ENCODE data around the gene PPEF2. TPM values are rescaled to one million over a fixed set of nuclear protein-coding genes. Genes with fewer than 3 reads are reported as not detected.
"Not testable (repeated sequence)": the region's sequence is repeated elsewhere in the genome, so short reads cannot be mapped to it uniquely, and the experiment has no call there.

Gene PPEF2, protein sequence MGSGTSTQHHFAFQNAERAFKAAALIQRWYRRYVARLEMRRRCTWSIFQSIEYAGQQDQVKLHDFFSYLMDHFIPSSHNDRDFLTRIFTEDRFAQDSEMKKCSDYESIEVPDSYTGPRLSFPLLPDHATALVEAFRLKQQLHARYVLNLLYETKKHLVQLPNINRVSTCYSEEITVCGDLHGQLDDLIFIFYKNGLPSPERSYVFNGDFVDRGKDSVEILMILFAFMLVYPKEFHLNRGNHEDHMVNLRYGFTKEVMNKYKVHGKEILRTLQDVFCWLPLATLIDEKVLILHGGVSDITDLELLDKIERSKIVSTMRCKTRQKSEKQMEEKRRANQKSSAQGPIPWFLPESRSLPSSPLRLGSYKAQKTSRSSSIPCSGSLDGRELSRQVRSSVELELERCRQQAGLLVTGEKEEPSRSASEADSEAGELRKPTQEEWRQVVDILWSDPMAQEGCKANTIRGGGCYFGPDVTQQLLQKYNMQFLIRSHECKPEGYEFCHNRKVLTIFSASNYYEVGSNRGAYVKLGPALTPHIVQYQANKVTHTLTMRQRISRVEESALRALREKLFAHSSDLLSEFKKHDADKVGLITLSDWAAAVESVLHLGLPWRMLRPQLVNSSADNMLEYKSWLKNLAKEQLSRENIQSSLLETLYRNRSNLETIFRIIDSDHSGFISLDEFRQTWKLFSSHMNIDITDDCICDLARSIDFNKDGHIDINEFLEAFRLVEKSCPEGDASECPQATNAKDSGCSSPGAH
- not detected for total RNA-seq
- long read RNA-seq: 0 reads

DNA sequence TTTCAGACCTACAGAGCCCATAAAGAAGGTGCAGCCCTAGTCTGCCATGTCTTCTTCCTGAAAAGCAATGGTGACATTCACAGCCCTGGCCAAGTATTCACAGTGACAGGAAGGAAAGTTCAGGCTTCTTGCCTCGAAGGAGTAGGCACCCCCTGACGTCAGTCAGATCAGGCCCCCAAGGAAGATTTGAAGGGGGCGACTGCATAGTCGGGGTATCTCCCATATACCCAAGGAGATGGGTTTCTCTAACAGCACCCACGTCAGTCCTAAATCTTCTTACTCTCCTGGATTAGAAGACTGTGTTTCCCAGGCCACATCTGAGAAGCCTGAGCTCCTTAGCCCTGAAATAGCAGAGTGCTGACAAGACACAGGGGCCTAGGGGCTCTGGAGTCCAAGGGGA lies at the start of gene PPEF2:
Gene PPEF2 (minus strand): TSS at position 101 of the 400 bp plus-strand sequence. CDS start 6,127 bp downstream, outside the sequence.
- intact Hi-C loops (cut with DNase I): no loop called here
- DNase-seq: no peak
- ATAC-seq (ENCODE audit: poor library complexity): no peak

GRCh38 chr4:75950213-75950815 lies 48.1 kb upstream of the PPEF2 start:
- ATAC-seq (ENCODE audit: poor library complexity): no peak
- intact Hi-C loops (cut with DNase I): no loop called here
- DNase-seq: no peak

- intact Hi-C loops (cut with DNase I): no loop called here
- DNase-seq (no peak), ATAC-seq (ENCODE audit: poor library complexity) (no peak)
These were observed 46.7 kb upstream of the PPEF2 start for GRCh38 chr4:75948822-75949444.

DNA sequence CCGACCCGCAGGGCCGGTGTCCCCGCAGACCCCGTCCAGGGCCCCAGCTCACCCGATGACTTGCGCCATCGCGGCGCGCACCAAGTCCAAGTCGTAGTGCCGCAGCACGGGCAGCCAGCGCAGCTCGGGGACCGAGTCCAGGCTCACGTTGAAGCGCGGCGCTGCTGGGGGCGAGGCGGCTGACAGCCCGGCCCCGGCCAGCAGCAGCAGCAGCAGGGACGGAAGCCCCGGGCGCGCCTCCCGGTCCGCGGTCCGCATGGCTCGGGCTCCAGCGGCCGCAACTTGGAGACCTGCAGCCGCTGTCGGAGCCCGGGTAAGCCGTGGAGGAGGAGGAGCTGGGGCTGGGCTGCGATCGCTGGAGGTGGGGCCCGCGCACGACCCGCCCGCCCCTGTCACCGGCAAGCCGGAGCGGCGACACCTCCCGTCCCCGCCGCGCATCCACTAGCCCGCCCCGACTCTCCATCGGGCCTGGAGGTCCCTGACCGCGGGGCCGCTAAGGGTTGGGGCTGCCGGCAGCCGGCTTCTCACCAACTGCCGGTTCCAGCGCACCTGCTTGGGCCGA lies 38.5 kb upstream of the PPEF2 start, which contains the start of gene NAAA:
Gene NAAA (minus strand): TSS at position 322 of the 562 bp plus-strand sequence. CDS start 64 bp downstream, at position 258.
- intact Hi-C loops (cut with DNase I): no loop called here
- DNase-seq (peak; percentile 86), ATAC-seq (ENCODE audit: poor library complexity) (peak; percentile 95)

DNA sequence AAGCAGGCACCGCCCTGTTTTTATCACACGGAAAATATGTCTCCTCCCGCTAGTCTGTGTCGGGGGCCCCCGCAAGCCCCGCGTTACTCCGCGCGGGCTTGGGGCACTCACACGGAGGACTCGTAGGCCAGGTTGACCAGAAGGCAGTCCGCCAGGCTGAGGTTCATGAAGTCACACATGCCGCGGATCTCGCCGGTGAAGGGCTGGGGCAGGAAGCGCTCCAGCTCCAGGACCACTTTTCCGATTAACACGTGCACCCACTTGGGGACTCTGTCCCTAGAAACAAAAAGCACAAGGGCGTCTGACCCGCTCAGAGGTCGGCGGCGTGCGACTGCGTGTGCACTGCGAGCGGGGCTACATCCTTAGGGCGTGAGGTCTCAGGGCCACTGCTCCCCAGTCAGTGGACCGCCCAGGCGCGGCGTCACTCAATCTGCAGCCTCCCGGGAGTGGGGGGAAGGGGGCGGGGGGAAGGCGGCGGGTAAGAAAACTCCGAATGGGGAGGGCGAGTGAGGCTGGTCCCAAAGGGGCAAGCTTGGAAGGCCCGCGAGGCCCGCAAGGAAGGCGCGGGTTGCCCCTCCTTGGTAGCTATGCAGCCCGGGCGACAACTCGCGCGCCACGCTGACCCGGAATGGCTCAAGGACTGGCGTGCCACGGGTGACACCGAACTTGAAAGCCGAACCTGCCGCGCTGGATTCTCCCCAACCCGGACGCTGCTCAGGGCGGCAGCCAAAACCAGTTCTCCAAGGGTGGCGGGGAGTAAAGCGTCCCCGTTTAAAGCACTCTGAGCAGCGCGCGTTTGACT lies 37.8 kb upstream of the PPEF2 start:
- intact Hi-C loops (cut with DNase I): no loop called here
- DNase-seq (peak; percentile 87), ATAC-seq (ENCODE audit: poor library complexity) (peak; percentile 89)

GRCh38 chr4:75935628-75936027 lies 33.4 kb upstream of the PPEF2 start:
- ATAC-seq (ENCODE audit: poor library complexity) (no peak), DNase-seq (no peak)
- intact Hi-C loops (cut with DNase I): no loop called here

- ATAC-seq (ENCODE audit: poor library complexity) (no peak), DNase-seq (no peak)
- intact Hi-C loops (cut with DNase I): no loop called here
These were observed 27.9 kb upstream of the PPEF2 start for GRCh38 chr4:75930152-75930551.

- intact Hi-C loops (cut with DNase I); DNase-seq: not testable (repeated sequence)
These were observed 22.7 kb upstream of the PPEF2 start for GRCh38 chr4:75924916-75925315.

GRCh38 chr4:75924309-75924827 lies 22.1 kb upstream of the PPEF2 start:
- ATAC-seq (ENCODE audit: poor library complexity) (no peak), DNase-seq (no peak)
- intact Hi-C loops (cut with DNase I): no loop called here

More at GRCh38 chr4:75924916-75925315, 22.7 kb upstream of the PPEF2 start:
- ATAC-seq (ENCODE audit: poor library complexity): not testable (repeated sequence)

DNA sequence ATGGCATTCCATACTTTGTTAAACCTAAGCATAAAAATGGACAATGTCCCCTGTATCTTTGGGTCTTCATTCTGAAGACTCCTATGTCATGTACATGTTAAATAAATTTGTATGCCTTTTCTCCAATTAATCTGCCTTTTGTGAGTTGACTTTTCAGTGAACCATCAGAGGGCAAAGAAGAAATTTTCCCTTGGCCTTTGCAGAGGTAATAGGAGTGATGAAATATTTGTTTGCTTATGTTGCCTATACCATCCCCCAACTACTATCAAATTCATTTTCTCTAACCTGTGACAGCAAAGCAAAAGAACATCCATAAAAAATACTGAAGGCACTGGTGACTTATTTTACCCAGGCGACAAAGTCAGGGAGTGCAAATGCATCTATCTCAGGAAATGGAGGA lies 20.3 kb upstream of the PPEF2 start:
- DNase-seq: no peak
- ATAC-seq (ENCODE audit: poor library complexity): no peak
- intact Hi-C loops (cut with DNase I): no loop called here

- intact Hi-C loops (cut with DNase I): no loop called here
- DNase-seq: no peak
- ATAC-seq (ENCODE audit: poor library complexity): no peak
These were observed 19.7 kb upstream of the PPEF2 start for GRCh38 chr4:75921910-75922309.

DNA sequence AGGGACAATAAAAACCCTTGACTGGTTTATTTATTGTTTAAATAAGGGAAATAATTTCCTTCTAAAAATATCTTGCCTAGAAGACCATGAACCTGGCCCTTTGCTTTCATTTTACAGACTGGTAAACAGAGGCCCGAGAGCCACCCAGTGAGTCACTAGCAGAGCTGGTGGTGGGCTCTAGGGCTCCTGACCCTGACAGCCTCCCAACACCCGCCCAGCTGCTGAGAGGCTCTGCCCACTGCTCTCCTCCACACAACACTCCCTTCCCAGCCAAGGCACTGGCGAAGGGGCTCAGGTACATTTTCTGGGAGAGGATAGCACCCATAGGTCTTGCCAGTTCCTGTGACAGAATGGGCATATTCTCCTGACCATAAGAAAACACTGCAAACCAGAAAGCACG lies 18.1 kb upstream of the PPEF2 start:
- no peak for DNase-seq
- ATAC-seq (ENCODE audit: poor library complexity): no peak
- intact Hi-C loops (cut with DNase I): no loop called here

DNA sequence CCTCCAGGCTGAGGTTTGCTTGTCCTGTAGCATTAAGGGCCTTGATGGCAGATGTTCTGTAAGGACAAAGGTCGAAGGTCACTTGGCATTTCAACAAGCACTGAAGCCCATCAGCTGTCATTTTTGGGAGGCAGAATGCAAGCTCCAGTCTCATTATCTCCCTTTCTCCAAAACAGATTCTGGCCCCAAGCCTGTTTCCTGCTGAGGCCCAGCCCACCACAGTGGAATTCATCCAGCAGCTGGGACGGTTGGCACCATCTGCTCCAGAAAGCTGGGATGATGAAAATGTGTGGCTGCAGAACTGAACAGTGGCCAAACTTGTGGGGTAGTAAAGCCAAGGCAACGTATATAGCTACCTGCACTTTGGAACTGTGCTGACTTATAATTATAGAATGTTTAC lies 17.7 kb upstream of the PPEF2 start:
- intact Hi-C loops (cut with DNase I): loop anchor here (10.0 kb wide), 1 partner anchor 145 kb away; no protein-coding TSS in a partner anchor
- DNase-seq: no peak
- ATAC-seq (ENCODE audit: poor library complexity): peak; percentile 53

DNA sequence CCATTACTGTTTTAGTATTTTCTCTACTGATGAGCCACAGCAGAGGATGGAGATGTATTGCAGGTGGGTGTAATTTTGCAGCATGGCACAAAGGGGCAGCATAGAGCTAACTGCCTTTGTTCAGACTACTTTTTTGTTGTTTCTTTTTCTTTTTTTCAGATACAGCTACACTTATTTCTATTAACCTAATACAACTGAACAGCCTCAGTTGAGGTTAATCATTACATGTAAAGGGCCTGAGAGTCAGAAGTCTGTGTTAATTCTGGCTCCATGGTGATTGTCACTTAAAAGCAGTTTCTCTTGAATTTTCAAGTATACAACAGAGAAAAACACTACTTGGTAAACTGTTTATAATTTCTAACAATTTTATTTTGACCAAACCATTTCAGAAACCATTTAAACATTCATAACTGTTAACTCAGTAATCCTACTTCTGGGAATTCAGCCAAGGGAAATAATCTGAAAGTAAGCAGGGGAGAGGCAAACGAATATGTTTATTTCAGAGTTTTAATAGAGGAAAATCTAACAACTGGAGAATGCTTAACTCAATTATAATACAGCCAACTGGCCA lies 13.9 kb upstream of the PPEF2 start:
- ATAC-seq (ENCODE audit: poor library complexity): peak; percentile 60
- intact Hi-C loops (cut with DNase I): loop anchor here (10.0 kb wide), 1 partner anchor 149 kb away; no protein-coding TSS in a partner anchor

DNA sequence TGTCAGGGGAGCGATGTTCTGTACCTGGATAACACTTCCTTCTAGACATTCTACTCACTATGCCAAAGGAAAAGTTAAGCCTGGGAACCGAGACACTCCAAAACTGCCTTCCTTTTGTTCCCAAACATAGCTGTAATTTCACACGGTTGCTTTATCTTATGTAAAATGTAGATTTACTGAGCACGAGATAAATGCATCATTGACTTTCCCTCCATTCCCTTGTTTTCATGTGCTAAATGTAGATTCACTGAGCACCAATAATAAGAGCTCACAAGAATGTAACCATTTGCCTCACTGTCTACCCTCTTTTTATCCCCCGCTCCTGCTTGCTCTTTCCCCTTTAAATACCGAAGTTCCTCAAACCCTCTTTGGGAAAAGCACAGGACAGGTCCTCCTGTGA lies 10.7 kb upstream of the PPEF2 start:
- no peak for ATAC-seq (ENCODE audit: poor library complexity)
- intact Hi-C loops (cut with DNase I): loop anchor here (10.0 kb wide), 1 partner anchor 152 kb away; no protein-coding TSS in a partner anchor
- DNase-seq: no peak

More for the DNA sequence above, 13.9 kb upstream of the PPEF2 start:
- DNase-seq: no peak

- DNase-seq; ATAC-seq (ENCODE audit: poor library complexity): not testable (repeated sequence)
- intact Hi-C loops (cut with DNase I): loop anchor here (10.0 kb wide), 1 partner anchor 154 kb away; no protein-coding TSS in a partner anchor
These were observed 8.6 kb upstream of the PPEF2 start for GRCh38 chr4:75910831-75911230.

DNA sequence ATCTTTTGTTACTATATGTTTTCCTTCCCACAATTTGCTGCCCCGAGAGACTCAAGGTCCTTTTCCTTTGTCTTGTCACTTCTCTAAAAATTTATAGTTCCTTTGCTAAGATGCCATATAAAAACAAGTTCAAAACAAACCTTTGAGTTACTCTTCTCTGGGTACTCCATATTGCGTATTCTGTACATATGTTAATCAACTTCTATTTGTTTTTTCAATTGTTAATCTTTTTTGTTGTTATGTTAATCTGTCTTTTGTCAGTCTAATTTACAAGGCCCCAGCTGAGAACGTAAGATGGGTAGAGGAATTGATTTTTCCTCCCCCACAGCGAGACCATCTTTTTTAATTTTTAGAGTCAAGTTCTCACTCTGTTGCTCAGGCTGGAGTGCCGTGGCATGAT lies 7.2 kb upstream of the PPEF2 start:
- DNase-seq (no peak), ATAC-seq (ENCODE audit: poor library complexity) (no peak)
- intact Hi-C loops (cut with DNase I): no loop called here
